ENCODE data around the gene TCEAL2. TPM values are rescaled to one million over a fixed set of nuclear protein-coding genes. Genes with fewer than 3 reads are reported as not detected.
"Not testable (repeated sequence)": the region's sequence is repeated elsewhere in the genome, so short reads cannot be mapped to it uniquely, and the experiment has no call there.

The TCEAL2 gene
- not detected in 2 replicates for total RNA-seq (2014; rRNA removed; shearing (Covaris generic))
- total RNA-seq (2022) = not detected in 2 replicates
- not detected for Bru-seq, nascent RNA
- BruChase-seq, experiment 1, labeled RNA remaining after a 6-hour chase = not detected
- not detected for BruChase-seq, experiment 2, labeled RNA remaining after a 2-hour chase
- long read RNA-seq = 0 reads

- H3K4me2 ChIP-seq (ENCODE audit: low read length); H2AFZ ChIP-seq (ENCODE audit: low read length); intact Hi-C loops (cut with micrococcal nuclease; ENCODE audit: unreplicated experiment); POLR2A ChIA-PET; DNase-seq (ENCODE audit: low spot score); H4K20me1 ChIP-seq (ENCODE audit: insufficient read depth, low read length); H3K9me2 ChIP-seq (ENCODE audit: insufficient read depth, low read length); H3K4me1 ChIP-seq (ENCODE audit: insufficient read depth, low read length, poor library complexity, severe bottlenecking); BruUV-seq (replicated peaks); H3K79me2 ChIP-seq (ENCODE audit: insufficient read depth, low read depth, low read length); H3K36me3 ChIP-seq (ENCODE audit: insufficient read depth, low read length); H3K4me3 ChIP-seq (ENCODE audit: low read depth, low read length, poor library complexity, severe bottlenecking); H3K27ac ChIP-seq (ENCODE audit: low read depth, low read length, poor library complexity, severe bottlenecking); CTCF ChIA-PET (ENCODE audit: unreplicated experiment); H3K9me3 ChIP-seq (ENCODE audit: low read length): not testable (repeated sequence)
Measured at GRCh38 chrX:102125436-102125835, at the start of gene TCEAL2. TCEAL2 (plus strand) TSS chrX:102125679; CDS start chrX:102126831, 1,152 bp downstream.

- Histone ChIP-seq H3K4me3 (ENCODE audit: low read depth, low read length, poor library complexity, severe bottlenecking) (no peak overlapping the region), H3K9me2 (ENCODE audit: insufficient read depth, low read length) (no peaks in the 10 kb centered on the region), H3K27ac (ENCODE audit: low read depth, low read length, poor library complexity, severe bottlenecking) (no peak overlapping the region), H2AFZ (ENCODE audit: low read length) (no peak overlapping the region), H4K20me1 (ENCODE audit: insufficient read depth, low read length) (no peaks in the 10 kb centered on the region), H3K36me3 (ENCODE audit: insufficient read depth, low read length) (no peaks in the 10 kb centered on the region), H3K4me2 (ENCODE audit: low read length) (no peak overlapping the region), H3K79me2 (ENCODE audit: insufficient read depth, low read depth, low read length) (no peaks in the 10 kb centered on the region), H3K4me1 (ENCODE audit: insufficient read depth, low read length, poor library complexity, severe bottlenecking) (no peaks in the 10 kb centered on the region), H3K9me3 (ENCODE audit: low read length) (no peaks in the 10 kb centered on the region)
- POLR2A ChIA-PET = no interaction called here
- CTCF ChIA-PET (ENCODE audit: unreplicated experiment) = no interaction called here
- DNase-seq (ENCODE audit: low spot score) = no peak
- no peak for TF ChIP-seq EZH2phosphoT487 (IDR thresholded peaks at IDR 0.05; ENCODE audit: borderline replicate concordance, low read depth, low read length)
- no peak for TF ChIP-seq CTCF (conservative IDR thresholded peaks at IDR 0.05; ENCODE audit: low read length)
- intact Hi-C loops (cut with micrococcal nuclease; ENCODE audit: unreplicated experiment) = no loop called here
- BruUV-seq (replicated peaks) = no TSS peak
Measured at GRCh38 chrX:102077426-102077825, 48.1 kb upstream of the TCEAL2 start.

GRCh38 chrX:102085706-102086105, 39.8 kb upstream of the TCEAL2 start:
- POLR2A ChIA-PET = no interaction called here
- no TSS peak for BruUV-seq (replicated peaks)
- no peaks in the 10 kb centered on the region for H3K4me1 ChIP-seq (ENCODE audit: insufficient read depth, low read length, poor library complexity, severe bottlenecking)
- H3K4me3 ChIP-seq (ENCODE audit: low read depth, low read length, poor library complexity, severe bottlenecking) = no peak overlapping the region
- H3K27ac ChIP-seq (ENCODE audit: low read depth, low read length, poor library complexity, severe bottlenecking) = no peak overlapping the region
- H3K9me2 ChIP-seq (ENCODE audit: insufficient read depth, low read length) = no peaks in the 10 kb centered on the region
- TF ChIP-seq CTCF (conservative IDR thresholded peaks at IDR 0.05; ENCODE audit: low read length) = no peak
- no peak for TF ChIP-seq EZH2phosphoT487 (IDR thresholded peaks at IDR 0.05; ENCODE audit: borderline replicate concordance, low read depth, low read length)
- intact Hi-C loops (cut with micrococcal nuclease; ENCODE audit: unreplicated experiment) = no loop called here
- no peaks in the 10 kb centered on the region for H3K9me3 ChIP-seq (ENCODE audit: low read length)
- H3K36me3 ChIP-seq (ENCODE audit: insufficient read depth, low read length) = no peaks in the 10 kb centered on the region
- no peak overlapping the region for H3K4me2 ChIP-seq (ENCODE audit: low read length)
- no peaks in the 10 kb centered on the region for H4K20me1 ChIP-seq (ENCODE audit: insufficient read depth, low read length)
- no peak for DNase-seq (ENCODE audit: low spot score)
- H3K79me2 ChIP-seq (ENCODE audit: insufficient read depth, low read depth, low read length) = no peaks in the 10 kb centered on the region
- H2AFZ ChIP-seq (ENCODE audit: low read length) = no peak overlapping the region
- CTCF ChIA-PET (ENCODE audit: unreplicated experiment) = no interaction called here

All from OCI-LY7 (cell line).